Spleen (tissue), 7 donors: ENCODE data around the gene XPNPEP1.

Experiments used
- POLR2AphosphoS5 ChIP-seq, 3 donors: sonication (generic); formaldehyde crosslinking; IDR thresholded peaks; one replicate each; pipeline ENCODE4 v1.5.1; 2017; ENCODE audit warnings: antibody characterized with exemption in 3 of 3
- TF ChIP-seq, protein P1 (sequence below), 11 experiments: fragments of 200-600 bp in 7 of 11; fragments of 450-650 bp in 4 of 11; sonication (generic) in 4 of 11; IDR thresholded peaks in 8 of 11; conservative IDR thresholded peaks in 3 of 11; 1 replicate in 7 of 11; 2 replicates in 4 of 11; pipeline versions ENCODE4 v1.4.0 to v1.8.0; 2016 to 2021; ENCODE audit warnings: antibody characterized with exemption in 11 of 11, inconsistent platforms in 4 of 11, mild to moderate bottlenecking in 1 of 11
- donor health status: DM: no; HTN: no; CAD: no; lungs with moderate emphysema.
- donor health status: DM: no; HTN: no; CAD: no.
- donor health status: DM: no; HTN: no; CAD: no.

DNA sequence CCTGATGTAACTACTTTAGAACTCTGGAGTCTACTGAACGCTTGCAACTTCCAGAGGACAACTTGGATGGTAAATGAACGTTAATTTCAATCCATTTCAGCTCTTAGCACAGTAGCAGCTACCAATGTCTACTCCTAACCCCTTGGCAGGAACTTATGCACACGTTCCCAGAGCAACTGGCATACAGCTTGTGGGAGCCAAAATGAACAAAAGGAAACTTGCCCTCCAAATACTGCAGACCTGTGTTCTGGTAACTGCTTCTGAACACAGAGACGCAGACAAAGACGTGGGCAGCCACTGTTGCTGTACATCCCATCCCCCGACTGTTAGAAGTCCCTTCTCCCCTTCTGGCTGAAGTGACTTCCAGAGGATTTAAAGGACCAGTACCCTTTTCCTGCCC, 61.3 kb downstream of the XPNPEP1 start:
- TF ChIP-seq, protein P1, sequence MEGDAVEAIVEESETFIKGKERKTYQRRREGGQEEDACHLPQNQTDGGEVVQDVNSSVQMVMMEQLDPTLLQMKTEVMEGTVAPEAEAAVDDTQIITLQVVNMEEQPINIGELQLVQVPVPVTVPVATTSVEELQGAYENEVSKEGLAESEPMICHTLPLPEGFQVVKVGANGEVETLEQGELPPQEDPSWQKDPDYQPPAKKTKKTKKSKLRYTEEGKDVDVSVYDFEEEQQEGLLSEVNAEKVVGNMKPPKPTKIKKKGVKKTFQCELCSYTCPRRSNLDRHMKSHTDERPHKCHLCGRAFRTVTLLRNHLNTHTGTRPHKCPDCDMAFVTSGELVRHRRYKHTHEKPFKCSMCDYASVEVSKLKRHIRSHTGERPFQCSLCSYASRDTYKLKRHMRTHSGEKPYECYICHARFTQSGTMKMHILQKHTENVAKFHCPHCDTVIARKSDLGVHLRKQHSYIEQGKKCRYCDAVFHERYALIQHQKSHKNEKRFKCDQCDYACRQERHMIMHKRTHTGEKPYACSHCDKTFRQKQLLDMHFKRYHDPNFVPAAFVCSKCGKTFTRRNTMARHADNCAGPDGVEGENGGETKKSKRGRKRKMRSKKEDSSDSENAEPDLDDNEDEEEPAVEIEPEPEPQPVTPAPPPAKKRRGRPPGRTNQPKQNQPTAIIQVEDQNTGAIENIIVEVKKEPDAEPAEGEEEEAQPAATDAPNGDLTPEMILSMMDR (IDR thresholded peaks at IDR 0.05 in 8 of 11, conservative IDR thresholded peaks at IDR 0.05 in 3 of 11): no peak
- no peak for TF ChIP-seq POLR2AphosphoS5 (IDR thresholded peaks at IDR 0.05)
